Choroid plexus epithelial cell (primary cell): ENCODE measurements around the gene ACTG2.

Experiments used
- DNase-seq: peaks from one replicate; pipeline ENCODE4 v3.0.0-alpha.2; 2010; ENCODE audit warnings: low read depth
- H3K4me3 ChIP-seq: 2 replicates; pipeline ENCODE4 v1.5.1; 2011; ENCODE audit warnings: low read depth, mild to moderate bottlenecking, control low read depth, low read length, moderate library complexity
- CTCF ChIP-seq: conservative IDR thresholded peaks from 2 replicates; pipeline ENCODE4 v1.5.1; 2011; ENCODE audit warnings: low read depth, mild to moderate bottlenecking, control low read depth, inconsistent platforms, low read length, moderate library complexity

Gene ACTG2

GRCh38 chr2:73968357-73968937, 75.6 kb downstream of the ACTG2 start:
- no peak for DNase-seq
- no peak overlapping the region for H3K4me3 ChIP-seq
- TF ChIP-seq CTCF: no peak

GRCh38 chr2:73969356-73969755, 76.5 kb downstream of the ACTG2 start:
- no peak for DNase-seq
- no peak for TF ChIP-seq CTCF
- no peak overlapping the region for H3K4me3 ChIP-seq
